NCI-H1105 treated with DMSO at 0.1 percent for 48 hours (cell line): ENCODE measurements around the gene ATP5PB.

Experiments used
- DNase-seq: peaks from one replicate; lab custom pipeline; 2025; lab: John Stamatoyannopoulos, UW

ATP5PB gene

GRCh38 chr1:111507411-111508201 is 58.3 kb downstream of the ATP5PB start:
- DNase-seq: no peak

DNA sequence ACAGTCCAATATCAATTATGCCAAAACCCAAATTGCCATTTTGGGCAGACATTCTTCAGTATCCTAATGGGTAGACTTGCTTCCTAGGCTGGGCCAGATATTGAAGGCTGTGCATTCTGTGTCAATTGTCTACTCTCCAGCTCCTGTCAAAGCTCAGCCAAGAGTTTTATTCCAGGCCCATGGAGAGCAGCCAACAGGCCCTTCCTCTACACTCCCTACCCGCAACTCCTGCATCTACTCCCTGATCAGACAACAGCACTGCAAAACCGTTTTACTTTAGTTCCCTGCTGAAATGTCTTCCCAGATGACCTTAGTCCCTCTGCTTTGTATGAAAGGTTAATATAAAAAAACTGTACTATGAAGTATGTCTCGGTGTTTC is 60.7 kb downstream of the ATP5PB start:
- no peak for DNase-seq

DNA sequence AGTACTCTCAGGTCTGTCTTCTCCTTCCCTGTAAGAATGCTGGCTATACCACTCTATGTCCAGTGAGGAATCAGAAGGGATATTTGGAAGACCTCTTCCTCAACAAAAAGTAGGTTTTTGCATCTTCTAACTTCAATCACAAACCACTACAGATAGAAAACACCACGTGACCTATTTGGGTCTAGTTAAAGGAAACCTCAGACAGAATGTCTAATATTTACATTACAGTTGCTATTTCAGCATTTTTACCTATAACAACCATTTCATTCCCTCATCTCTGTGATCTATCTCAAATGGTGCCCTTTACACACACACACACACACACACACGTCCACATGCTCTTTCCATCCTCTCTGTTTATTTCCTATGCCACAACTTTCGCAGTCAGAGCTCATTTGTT is 62.1 kb downstream of the ATP5PB start:
- no peak for DNase-seq
